ENCODE data around the gene NAP1L5.

Gene NAP1L5

DNA sequence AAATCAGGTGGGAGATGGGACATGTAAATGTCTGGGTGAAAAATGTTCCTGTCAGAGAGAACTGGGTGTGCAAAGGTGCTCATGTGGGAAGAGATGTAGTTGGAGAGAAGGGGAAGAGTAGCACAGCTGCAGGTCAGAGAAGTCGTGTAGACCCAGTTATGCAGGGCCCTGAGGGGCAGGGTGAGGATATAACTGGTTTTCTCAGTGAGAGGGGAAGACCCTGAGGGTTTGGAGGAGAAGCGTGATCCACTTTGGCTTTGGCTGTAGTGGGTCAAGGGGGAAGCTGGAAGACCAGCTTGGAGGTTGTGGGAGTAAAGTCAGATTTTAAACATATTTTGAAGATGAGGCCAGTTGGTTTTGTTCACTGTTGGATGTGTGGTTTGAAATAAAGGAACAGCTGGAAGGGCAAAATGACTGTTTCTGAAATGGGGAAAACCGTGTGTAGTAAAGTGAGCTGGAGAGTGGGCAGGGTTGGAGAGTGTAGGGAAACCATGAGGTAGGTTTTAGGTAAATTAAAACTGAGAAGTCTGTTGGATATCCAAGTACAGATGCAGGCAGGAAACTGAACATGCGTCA is 44.2 kb downstream of the NAP1L5 start:
- TF ChIP-seq, protein P1, sequence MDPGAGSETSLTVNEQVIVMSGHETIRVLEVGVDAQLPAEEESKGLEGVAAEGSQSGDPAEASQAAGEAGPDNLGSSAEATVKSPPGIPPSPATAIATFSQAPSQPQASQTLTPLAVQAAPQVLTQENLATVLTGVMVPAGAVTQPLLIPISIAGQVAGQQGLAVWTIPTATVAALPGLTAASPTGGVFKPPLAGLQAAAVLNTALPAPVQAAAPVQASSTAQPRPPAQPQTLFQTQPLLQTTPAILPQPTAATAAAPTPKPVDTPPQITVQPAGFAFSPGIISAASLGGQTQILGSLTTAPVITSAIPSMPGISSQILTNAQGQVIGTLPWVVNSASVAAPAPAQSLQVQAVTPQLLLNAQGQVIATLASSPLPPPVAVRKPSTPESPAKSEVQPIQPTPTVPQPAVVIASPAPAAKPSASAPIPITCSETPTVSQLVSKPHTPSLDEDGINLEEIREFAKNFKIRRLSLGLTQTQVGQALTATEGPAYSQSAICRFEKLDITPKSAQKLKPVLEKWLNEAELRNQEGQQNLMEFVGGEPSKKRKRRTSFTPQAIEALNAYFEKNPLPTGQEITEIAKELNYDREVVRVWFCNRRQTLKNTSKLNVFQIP (CRISPR knock-in tag; IDR thresholded peaks at IDR 0.05; ENCODE audit: borderline replicate concordance, low read depth): no peak
- TF ChIP-seq TCF4 (CRISPR knock-in tag; IDR thresholded peaks at IDR 0.05; ENCODE audit: borderline replicate concordance): no peak
- no peak for TF ChIP-seq ZFP30 (CRISPR knock-in tag; IDR thresholded peaks at IDR 0.05)
- no peak for TF ChIP-seq ZNF70 (CRISPR knock-in tag; IDR thresholded peaks at IDR 0.05)
- no peak for TF ChIP-seq SNAI2 (CRISPR knock-in tag; IDR thresholded peaks at IDR 0.05)
- TF ChIP-seq ZNF8 (CRISPR knock-in tag; IDR thresholded peaks at IDR 0.05): no peak
- no peak for TF ChIP-seq ESRRG (CRISPR knock-in tag; IDR thresholded peaks at IDR 0.05)
- no peak for ATAC-seq

DNA sequence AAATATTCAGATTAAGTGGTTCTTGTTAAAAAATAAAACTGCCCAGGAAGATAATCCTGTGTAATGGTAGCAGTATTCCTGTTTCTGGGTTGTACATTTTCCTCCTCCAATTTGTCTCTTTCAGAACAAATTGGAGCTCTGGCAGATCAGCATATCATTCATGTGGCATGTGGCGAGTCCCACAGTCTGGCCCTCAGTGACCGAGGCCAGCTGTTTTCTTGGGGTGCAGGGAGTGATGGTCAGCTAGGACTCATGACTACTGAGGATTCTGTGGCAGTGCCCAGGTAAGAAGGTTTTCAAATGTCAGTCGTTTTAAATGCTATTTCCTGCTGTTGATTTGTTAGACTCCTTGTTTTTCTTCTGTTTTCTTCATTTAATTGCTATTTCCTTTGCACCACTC is 47.9 kb downstream of the NAP1L5 start:
- TF ChIP-seq TCF4 (CRISPR knock-in tag; IDR thresholded peaks at IDR 0.05; ENCODE audit: borderline replicate concordance): no peak
- no peak for TF ChIP-seq SNAI2 (CRISPR knock-in tag; IDR thresholded peaks at IDR 0.05)
- TF ChIP-seq, protein P2, sequence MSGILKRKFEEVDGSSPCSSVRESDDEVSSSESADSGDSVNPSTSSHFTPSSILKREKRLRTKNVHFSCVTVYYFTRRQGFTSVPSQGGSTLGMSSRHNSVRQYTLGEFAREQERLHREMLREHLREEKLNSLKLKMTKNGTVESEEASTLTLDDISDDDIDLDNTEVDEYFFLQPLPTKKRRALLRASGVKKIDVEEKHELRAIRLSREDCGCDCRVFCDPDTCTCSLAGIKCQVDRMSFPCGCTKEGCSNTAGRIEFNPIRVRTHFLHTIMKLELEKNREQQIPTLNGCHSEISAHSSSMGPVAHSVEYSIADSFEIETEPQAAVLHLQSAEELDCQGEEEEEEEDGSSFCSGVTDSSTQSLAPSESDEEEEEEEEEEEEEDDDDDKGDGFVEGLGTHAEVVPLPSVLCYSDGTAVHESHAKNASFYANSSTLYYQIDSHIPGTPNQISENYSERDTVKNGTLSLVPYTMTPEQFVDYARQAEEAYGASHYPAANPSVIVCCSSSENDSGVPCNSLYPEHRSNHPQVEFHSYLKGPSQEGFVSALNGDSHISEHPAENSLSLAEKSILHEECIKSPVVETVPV (CRISPR knock-in tag; IDR thresholded peaks at IDR 0.05): no peak
- TF ChIP-seq, protein P3, sequence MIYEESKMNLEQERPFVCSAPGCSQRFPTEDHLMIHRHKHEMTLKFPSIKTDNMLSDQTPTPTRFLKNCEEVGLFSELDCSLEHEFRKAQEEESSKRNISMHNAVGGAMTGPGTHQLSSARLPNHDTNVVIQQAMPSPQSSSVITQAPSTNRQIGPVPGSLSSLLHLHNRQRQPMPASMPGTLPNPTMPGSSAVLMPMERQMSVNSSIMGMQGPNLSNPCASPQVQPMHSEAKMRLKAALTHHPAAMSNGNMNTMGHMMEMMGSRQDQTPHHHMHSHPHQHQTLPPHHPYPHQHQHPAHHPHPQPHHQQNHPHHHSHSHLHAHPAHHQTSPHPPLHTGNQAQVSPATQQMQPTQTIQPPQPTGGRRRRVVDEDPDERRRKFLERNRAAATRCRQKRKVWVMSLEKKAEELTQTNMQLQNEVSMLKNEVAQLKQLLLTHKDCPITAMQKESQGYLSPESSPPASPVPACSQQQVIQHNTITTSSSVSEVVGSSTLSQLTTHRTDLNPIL (CRISPR knock-in tag; IDR thresholded peaks at IDR 0.05; ENCODE audit: low read depth): no peak
- TF ChIP-seq ZNF8 (CRISPR knock-in tag; IDR thresholded peaks at IDR 0.05): no peak
- TF ChIP-seq, protein P4, sequence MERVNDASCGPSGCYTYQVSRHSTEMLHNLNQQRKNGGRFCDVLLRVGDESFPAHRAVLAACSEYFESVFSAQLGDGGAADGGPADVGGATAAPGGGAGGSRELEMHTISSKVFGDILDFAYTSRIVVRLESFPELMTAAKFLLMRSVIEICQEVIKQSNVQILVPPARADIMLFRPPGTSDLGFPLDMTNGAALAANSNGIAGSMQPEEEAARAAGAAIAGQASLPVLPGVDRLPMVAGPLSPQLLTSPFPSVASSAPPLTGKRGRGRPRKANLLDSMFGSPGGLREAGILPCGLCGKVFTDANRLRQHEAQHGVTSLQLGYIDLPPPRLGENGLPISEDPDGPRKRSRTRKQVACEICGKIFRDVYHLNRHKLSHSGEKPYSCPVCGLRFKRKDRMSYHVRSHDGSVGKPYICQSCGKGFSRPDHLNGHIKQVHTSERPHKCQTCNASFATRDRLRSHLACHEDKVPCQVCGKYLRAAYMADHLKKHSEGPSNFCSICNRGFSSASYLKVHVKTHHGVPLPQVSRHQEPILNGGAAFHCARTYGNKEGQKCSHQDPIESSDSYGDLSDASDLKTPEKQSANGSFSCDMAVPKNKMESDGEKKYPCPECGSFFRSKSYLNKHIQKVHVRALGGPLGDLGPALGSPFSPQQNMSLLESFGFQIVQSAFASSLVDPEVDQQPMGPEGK (CRISPR knock-in tag; IDR thresholded peaks at IDR 0.05; ENCODE audit: borderline replicate concordance): no peak
- TF ChIP-seq ZFP30 (CRISPR knock-in tag; IDR thresholded peaks at IDR 0.05): no peak
- TF ChIP-seq BACH2 (CRISPR knock-in tag; IDR thresholded peaks at IDR 0.05; ENCODE audit: borderline replicate concordance): no peak
- no peak for TF ChIP-seq RARB (CRISPR knock-in tag; IDR thresholded peaks at IDR 0.05)

DNA sequence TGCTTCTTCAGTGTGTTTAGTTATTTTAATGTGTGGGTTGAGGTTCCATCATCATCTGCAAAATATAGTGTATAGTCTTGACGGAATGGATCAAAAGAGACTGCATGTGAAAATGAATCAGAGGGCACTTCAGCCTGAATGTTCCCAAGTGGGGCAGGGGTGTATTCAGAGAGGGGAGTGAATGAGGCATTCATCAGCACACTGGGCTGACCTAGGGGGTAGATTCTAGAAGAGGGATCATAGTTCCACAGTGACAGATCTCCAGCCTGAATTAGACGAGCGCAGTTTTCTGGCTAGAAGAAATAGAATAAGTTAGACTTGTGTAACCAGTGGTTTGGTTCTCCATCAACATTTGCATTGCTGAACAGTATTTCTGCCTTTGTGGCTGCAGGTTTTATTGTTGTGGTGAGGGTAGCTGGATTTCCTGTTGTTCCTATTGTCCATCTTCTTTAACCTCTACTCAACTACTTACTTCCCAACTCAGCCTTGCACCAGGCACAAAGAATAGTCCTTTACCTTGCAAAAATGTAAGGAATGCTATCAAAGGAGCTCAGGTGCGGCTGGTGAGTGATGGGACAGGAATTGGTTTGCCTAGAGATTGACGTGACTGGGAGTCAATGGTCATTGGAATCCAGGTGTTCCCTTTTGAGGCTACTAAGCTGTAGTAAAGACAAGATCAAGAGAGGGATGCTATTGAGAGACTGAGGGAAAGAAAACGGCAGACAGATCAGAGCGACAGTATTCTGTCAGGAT is 50.9 kb downstream of the NAP1L5 start:
- ATAC-seq: no peak
- no peak for TF ChIP-seq OSR1 (CRISPR knock-in tag; IDR thresholded peaks at IDR 0.05)
- TF ChIP-seq TOX (CRISPR knock-in tag; IDR thresholded peaks at IDR 0.05; ENCODE audit: borderline replicate concordance): no peak
- no peak for TF ChIP-seq ISL1 (CRISPR knock-in tag; IDR thresholded peaks at IDR 0.05)
- no peak for TF ChIP-seq ESRRG (CRISPR knock-in tag; IDR thresholded peaks at IDR 0.05)
- no peak for TF ChIP-seq ZFP3 (CRISPR knock-in tag; IDR thresholded peaks at IDR 0.05)
- TF ChIP-seq, protein P3 (CRISPR knock-in tag; IDR thresholded peaks at IDR 0.05; ENCODE audit: low read depth): no peak
- TF ChIP-seq ZNF565 (CRISPR knock-in tag; conservative IDR thresholded peaks at IDR 0.05; ENCODE audit: low read depth): no peak
- no peak for TF ChIP-seq RARB (CRISPR knock-in tag; IDR thresholded peaks at IDR 0.05)
- TF ChIP-seq, protein P2 (CRISPR knock-in tag; IDR thresholded peaks at IDR 0.05): no peak
- TF ChIP-seq, protein P1 (CRISPR knock-in tag; IDR thresholded peaks at IDR 0.05; ENCODE audit: borderline replicate concordance, low read depth): no peak
- TF ChIP-seq, protein P4 (CRISPR knock-in tag; IDR thresholded peaks at IDR 0.05; ENCODE audit: borderline replicate concordance): no peak
- TF ChIP-seq, protein P5, sequence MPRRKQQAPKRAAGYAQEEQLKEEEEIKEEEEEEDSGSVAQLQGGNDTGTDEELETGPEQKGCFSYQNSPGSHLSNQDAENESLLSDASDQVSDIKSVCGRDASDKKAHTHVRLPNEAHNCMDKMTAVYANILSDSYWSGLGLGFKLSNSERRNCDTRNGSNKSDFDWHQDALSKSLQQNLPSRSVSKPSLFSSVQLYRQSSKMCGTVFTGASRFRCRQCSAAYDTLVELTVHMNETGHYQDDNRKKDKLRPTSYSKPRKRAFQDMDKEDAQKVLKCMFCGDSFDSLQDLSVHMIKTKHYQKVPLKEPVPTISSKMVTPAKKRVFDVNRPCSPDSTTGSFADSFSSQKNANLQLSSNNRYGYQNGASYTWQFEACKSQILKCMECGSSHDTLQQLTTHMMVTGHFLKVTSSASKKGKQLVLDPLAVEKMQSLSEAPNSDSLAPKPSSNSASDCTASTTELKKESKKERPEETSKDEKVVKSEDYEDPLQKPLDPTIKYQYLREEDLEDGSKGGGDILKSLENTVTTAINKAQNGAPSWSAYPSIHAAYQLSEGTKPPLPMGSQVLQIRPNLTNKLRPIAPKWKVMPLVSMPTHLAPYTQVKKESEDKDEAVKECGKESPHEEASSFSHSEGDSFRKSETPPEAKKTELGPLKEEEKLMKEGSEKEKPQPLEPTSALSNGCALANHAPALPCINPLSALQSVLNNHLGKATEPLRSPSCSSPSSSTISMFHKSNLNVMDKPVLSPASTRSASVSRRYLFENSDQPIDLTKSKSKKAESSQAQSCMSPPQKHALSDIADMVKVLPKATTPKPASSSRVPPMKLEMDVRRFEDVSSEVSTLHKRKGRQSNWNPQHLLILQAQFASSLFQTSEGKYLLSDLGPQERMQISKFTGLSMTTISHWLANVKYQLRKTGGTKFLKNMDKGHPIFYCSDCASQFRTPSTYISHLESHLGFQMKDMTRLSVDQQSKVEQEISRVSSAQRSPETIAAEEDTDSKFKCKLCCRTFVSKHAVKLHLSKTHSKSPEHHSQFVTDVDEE (CRISPR knock-in tag; IDR thresholded peaks at IDR 0.05): no peak
- TF ChIP-seq SNAI2 (CRISPR knock-in tag; IDR thresholded peaks at IDR 0.05): no peak

More for the DNA sequence above, 47.9 kb downstream of the NAP1L5 start:
- ATAC-seq: no peak
